GM21515 (cell line): Measurements from ENCODE around the gene SPATA6L.
"Not testable (repeated sequence)": the region's sequence is repeated elsewhere in the genome, so short reads cannot be mapped to it uniquely, and the experiment has no call there.

Experiments
- ATAC-seq: cut with Tn5 transposase; IDR thresholded peaks from one replicate; pipeline ENCODE4 v1.9.1; 2021; ENCODE audit not compliant: unreplicated experiment

Gene SPATA6L

DNA sequence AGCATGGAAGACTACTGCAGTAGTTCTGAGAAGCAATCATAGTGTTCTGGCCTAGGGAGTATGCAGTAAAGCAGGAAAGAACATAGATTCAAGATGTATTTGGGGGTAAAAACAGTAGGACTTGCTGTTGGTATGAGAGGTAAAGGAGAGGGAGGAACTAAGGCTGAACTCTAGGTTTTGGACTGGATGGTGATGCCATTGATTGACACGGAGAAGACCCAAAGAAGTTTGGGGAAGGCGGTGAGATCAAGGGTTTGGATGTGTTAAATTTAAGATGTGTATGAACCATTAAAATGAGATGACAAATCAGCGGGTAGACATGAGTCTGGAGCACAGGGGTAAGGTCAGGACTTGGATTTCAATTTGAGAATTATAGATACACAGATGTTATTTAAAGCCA, 11.1 kb upstream of the SPATA6L start:
- no peak for ATAC-seq

DNA sequence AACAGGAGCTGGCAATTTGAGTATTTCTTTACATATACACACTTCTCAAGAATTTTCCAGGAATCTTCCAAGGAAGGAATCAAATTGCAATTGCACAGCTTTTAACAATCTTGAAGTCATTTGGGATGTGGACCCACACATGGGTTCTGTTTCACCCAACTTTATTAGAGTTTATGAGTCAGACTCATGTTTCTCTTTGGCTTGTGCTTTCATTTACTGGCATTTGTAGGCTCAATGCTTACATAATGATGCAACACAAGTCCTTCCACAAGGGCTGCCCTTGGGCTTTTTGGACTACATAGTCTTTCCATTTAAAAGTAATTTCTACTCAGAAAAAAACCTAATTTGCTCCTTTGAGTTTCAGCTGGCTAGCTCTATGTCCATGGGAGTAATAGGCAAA, 8.5 kb upstream of the SPATA6L start:
- no peak for ATAC-seq

DNA sequence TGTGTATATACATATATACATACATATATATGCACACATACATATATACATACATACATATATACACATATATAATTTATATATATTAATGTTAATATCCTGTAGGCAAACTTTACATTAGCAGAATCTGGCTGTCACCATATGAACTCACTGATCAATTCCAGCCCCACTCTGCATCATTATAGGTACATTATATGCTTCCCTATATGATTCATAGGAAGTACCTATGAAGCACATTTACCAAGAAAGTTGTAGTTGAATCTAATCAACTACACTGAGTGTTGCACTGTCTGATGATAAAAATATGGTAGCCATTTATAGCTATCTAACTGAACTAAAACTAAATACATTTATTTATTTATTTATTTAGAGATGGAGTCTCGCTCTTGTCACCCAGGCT, 5.5 kb upstream of the SPATA6L start:
- ATAC-seq = no peak

DNA sequence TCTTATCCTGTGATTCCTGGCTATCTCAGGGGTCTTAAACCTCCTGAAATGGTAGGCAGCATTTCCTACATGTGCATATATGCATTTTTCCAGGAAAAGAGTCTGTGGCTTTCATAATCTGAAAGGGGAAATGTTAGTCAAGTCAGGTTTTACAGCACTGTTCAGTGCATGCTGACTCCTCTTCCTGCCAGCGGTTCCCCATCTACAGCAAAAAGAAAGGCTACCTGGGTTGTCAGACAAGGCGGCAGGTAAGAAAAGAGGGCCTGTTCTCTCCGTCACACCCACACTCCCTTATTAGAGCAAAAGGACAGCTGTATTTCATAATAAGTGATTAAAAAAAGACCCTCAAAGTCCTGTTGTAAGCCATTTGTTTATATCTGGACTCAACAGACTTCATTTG, 4.3 kb upstream of the SPATA6L start:
- no peak for ATAC-seq

DNA sequence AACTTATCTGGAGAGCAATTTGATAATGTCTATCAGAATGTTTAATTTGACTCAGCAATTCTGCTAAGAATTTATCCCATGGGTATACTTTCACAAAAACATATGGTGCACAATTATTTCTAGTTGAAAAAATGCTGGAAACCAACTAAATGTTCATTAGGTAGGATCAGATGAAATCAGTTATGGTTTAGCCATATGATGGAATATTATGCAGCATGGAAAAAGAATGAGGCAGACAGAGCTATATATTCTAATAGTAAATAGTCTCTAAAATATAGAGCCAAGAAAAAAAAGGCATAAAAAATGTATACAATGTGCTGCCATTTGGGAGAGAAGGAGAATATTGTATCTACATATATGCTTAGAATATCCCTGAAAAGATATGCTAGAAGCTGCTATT, 3.6 kb upstream of the SPATA6L start:
- ATAC-seq = no peak

DNA sequence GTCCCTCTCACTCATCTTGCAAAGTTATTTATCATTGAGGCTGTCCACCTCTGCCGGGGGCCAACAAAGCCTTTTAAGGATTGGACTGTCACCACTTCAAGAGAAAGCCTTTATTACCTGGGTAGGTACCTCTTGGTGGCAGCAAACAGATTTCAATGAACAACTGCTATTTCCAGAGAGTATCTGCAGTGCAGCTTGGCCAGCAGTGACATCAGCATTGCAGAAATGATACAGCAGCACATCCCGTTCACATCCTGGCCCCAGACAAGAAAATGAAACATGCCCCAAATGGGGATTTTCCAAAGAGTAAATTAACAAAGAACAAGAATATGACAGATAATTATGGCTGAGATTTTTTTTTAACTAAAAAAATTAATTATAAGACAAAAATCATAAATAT, 2.3 kb upstream of the SPATA6L start:
- no peak for ATAC-seq

DNA sequence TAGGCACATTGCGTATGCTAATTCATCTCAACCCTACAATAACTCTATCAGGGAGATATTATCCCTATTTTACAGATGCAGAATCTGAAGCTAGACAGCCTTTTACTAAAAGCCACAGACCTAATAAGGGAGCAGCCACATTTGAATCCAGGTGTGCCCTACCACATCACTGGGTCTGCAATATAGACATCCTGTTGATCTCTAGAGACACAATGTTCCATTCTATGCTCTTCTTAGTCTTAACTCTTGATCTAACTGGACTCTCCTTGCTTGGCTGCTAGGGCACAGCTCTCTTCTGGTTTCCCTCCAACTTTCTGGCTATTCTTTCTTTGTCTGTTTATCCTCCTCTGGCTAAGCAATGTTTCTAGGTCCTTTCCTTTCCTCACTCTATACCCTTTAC, 1.4 kb upstream of the SPATA6L start:
- ATAC-seq = no peak

DNA sequence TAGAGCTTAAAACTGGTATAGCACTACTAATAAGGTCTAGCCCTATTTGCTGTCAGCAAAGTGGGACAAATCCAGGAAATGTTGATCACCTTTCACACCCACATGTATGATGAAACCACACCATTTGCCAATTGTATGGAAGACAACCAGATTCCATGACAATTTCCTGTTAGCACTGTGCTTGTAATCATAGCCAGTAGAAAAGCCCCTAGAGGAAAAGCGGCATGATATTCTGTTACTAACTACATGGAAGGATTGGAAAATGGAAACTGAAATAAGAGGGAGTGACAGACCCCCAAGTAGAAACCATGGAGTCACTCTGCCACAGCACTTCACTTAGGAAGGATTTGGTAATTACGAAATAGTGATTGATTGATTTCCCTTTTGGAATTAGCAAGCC, 923 bp downstream of the SPATA6L start:
- ATAC-seq = no peak

DNA sequence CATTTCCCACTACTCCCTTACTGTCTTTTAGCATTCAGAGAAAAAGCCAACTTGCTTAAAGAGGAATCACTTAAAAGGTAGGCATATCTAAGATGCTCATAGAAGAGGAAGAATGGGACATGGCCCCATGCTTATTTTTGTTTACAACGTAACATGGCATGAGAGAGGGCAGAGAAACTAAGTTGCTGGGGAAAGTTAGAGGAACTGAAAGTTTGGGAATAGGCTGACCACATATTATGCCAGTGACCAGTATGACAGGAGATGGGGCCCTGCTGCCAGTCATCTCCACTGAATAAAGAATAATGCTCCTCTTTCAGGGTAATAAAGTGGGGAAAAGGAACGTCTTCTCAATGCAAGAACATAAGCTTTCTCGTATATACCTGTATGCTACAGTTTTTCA, 2.3 kb downstream of the SPATA6L start:
- no peak for ATAC-seq

DNA sequence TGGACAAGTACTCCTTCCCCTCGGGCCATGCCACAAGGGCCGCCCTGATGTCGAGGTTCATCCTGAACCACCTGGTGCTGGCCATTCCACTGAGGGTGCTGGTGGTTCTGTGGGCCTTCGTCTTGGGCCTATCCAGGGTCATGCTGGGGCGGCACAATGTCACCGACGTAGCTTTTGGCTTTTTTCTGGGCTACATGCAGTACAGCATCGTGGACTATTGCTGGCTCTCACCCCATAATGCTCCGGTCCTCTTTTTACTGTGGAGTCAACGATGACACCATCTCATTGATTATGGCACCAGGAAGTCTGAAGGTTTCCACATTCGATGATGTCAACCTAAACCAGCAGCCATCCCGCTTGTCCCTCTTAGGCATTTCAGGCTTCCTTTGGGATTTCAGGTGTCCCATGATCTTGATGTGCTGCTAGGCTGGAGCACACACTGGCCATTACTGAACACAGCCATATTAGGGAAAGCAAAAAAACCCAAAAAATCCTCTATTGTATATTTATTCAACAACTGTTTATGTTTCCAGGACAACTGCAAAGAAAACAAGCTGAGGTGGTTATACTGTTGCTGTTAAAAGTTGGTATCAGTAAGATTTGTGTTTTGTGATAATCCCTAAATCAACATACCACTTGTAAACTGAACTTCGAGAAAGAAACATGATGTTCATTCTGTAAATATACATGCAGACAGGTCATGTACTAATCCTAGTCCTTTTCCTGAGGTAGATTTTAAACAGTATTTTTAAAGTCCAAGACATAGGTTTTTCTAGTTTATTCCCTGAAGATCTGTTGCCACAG, 3.1 kb downstream of the SPATA6L start:
- ATAC-seq = no peak

DNA sequence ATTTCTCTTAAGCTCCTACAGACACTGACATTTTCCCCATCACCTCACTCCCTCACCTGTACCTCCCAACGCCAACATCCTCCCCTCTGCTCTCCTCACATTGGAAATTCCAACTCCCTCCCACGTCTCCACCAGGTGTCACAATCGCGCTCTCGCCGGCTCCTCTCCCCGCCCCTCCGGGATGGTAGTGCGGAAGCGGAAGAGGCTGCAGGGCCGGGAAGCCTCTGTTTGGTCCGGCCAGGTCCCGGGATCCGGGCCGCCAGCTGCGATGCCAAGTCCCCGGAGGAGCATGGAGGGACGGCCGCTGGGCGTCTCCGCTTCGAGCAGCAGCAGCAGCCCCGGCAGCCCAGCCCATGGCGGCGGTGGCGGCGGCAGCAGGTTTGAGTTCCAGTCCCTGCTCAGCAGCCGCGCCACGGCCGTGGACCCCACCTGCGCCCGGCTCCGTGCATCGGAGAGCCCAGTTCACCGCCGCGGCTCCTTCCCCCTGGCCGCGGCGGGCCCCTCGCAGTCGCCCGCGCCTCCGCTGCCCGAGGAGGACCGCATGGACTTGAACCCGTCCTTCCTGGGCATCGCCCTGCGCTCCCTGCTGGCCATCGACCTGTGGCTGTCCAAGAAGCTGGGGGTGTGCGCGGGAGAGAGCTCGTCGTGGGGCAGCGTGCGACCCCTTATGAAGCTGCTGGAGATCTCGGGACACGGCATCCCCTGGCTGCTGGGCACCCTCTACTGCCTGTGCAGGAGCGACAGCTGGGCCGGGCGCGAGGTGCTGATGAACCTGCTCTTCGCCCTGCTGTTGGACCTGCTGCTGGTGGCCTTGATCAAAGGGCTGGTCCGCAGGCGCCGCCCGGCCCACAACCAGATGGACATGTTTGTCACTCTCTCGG, 3.9 kb downstream of the SPATA6L start, which contains the start of gene PLPP6:
Gene PLPP6 (plus strand): TSS at position 187 of the 881 bp plus-strand sequence. CDS start 82 bp downstream, at position 269.
- peak; percentile 84 for ATAC-seq

DNA sequence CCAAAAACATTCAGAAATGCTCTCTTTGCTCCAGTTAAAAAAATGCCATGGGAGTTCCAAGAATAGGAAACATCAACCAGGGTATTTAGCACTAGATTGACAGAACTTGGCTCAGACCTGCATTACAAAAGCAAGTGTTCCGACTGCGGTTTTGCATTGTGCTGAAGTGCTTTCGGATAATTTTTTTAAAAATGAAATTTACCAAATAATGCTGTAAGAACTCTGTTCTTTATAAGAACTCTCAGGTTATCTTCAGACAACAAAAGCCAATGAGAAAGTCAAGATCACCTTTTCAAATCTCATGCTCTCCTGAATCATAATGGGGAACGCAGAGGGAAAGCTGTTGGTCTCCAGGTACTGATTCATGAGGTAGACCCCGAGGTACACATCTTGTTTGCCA, 4.7 kb downstream of the SPATA6L start:
- peak; percentile 11 for ATAC-seq

DNA sequence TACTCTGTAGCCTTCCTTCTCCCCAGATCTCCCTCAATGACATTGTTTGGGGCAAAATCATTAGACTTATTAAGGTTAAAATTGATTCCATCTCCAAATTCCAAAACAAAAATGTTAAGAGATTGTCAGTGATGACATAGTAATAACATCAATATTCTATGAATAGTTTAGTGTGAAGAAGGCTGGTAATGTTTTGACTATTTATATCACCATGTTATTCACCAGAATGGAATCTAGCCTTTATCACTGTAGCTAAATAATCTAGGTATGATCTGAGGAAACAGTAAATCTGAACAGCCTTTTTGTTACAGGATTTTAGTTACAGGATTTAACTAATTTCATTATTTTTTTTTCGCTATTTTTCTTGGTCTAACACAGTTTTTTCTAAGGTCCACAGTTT, 5.1 kb downstream of the SPATA6L start:
- ATAC-seq = no peak

DNA sequence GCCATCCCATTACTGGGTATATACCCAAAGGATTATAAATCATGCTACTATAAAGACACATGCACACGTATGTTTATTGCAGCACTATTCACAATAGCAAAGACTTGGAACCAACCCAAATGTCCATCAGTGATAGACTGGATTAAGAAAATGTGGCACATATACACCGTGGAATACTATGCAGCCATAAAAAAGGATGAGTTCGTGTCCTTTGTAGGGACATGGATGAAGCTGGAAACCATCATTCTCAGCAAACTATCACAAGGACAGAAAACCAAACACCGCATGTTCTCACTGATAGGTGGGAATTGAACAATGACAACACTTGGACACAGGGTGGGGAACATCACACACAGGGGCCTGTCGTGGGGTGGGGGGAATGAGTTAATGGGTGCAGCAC, 5.6 kb downstream of the SPATA6L start:
- not testable (repeated sequence) for ATAC-seq

DNA sequence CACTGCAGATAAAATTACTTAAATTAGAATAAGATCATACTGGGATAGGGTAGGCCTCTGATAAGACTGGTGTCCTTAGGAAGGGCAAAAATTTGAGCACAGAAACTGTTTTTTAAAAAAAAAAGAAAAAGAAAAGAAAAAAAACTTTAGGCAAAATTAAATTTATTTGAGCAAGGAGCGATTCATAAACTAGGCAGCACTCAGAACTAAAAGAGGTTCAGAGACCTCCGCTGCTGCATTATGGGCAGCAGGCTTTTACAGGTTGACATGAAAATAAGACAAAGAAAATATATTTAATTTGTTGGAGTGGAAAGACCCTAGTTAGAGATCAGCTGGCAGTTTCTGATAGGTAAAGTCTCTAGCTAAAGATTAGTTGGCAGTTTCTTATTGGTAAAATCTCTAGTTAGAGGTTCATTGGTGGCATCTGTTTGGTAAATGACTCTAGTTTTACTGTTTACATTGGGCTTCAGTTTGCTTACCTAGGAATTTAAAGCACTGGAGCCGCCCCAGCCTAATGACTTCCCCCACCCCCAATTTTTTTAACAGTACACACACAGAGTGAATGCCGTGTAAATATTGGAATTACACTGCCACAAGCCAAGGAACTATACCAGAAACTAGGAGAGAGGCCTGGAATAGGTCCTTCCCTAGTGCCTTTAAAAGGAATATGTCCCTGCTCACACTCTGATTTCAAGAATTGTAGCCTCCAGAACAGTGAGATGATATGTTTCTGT, 8.7 kb downstream of the SPATA6L start:
- ATAC-seq = no peak

DNA sequence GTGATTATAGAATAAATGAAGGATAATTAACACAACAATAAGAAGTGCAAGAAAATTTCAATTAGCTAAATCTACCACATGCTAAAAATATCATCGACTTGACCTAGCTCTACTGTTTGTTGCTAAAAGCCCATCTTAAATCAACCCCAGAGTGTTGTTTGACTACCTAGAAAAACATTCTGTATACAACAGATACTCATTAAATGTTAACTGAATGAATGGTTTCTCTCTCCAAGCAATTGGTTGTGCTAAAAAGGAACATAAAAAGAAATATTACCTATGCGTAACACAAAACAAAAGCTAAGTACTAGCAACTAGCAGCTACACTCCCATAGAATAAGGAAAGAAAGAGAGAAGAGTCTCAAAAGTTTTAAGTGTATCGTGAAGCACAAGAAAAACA, 9.7 kb downstream of the SPATA6L start:
- no peak for ATAC-seq

DNA sequence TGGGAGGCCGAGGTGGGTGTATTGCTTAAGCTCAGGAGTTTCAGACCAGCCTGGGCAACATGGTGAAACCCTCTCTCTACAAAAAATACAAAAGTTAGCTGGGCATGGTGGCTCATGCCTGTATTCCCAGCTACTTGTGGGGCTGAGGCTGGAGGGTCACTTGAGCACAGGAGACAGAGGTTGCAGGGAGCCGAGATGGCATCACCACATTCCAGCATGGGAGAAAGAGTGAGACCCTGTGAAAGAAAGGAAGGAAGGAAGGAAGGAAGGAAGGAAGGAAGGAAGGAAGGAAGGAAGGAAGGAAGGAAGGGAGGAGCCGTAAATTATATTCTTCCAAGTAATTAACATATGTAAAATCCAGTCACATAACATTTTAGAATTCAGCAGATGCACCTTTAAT, 10.1 kb downstream of the SPATA6L start:
- ATAC-seq = not testable (repeated sequence)

DNA sequence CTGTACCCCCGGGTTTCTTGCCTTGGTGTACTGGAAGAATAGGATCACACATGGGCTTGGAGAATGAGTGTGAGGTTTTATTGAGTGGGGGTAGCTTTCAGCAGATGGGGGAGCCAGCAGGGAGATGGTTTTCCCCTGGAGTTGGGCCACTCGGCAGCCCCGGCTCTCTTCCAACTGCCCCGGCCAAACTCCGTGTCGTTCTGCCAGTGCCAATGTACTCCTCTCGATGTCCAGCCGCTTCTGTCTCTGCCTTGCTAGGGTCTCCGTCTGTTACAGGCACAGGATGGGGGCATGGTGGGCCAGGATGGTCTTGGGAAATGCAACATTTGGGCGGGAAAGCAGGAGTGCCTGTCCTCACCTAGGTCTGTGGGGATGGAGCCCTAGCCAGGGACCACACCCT, 11.7 kb downstream of the SPATA6L start:
- no peak for ATAC-seq

DNA sequence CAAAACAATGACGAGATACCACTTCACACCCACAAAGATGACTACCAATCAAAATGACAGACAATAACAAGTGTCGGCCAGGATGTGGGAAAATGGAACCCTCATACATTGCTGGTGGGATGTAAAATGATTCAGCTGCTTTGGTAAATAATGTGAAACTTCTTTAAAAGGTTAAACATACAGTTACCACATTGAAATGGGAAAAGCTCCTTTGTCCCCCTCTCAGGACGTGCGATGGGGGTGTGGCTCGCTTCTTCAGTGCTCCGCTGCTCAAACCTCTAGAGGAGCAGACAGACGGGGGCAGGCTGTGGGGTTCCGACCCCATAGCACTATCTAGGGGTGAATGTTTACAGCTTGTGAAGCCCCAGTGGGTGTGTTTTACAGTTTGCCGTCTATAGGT, 12.2 kb downstream of the SPATA6L start:
- ATAC-seq = no peak

DNA sequence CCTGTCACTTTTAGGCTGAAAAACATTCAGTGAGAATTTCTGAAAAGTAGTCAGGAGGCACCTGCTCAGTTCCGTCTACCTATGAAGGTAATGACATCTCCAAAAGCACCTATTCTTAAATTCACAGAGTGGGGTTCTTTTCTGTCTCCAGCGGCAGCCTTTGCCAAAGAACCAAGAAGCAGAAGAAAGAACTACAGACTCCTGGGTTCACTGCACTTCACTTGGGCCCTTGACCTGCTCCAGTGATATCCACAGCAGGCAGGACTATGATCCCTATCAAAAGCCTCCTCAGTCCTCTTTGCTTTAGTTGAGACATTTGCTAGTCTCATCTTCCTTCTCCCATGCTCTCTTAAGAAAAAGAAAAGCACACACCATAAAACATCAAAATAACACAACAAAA, 23.9 kb downstream of the SPATA6L start:
- no peak for ATAC-seq

DNA sequence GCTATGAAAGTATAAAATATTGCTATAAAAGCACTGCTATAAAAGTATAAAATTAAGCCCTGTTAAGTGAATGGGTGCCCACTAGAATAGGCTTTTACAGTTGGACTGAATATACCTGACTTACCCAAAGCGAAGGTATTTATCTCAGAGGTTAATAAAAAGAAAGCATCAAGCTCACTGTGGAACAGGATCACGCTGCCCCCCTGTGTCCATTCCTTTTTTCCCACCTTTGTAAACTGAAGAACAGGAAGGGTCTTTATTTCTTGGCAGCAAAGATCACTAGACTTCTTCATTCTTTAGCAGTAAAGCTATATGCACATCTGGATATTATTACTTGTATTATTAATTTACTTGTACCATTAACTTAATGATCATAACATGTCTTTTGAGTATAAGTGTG, 26.3 kb downstream of the SPATA6L start:
- no peak for ATAC-seq

DNA sequence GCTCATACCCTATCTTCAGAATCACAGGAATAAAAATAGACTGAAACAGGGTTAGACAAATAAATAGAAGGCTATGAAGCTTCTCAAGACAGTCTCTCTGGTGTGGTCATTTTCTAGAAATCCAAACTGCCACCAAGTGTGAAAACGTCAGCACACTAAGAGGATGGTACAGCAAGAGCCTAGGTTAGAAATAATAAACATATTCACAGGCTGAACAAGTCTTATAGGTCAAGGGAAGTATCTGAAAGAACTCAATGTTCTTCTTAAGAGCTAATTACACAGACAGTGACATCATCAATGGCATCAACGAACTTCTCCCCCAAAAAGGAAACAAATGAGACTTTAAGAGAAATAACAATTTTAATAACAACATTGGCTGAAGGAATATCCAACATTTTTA, 26.9 kb downstream of the SPATA6L start:
- ATAC-seq = no peak
